ENCODE results near the gene OTOG.

OTOG gene

DNA sequence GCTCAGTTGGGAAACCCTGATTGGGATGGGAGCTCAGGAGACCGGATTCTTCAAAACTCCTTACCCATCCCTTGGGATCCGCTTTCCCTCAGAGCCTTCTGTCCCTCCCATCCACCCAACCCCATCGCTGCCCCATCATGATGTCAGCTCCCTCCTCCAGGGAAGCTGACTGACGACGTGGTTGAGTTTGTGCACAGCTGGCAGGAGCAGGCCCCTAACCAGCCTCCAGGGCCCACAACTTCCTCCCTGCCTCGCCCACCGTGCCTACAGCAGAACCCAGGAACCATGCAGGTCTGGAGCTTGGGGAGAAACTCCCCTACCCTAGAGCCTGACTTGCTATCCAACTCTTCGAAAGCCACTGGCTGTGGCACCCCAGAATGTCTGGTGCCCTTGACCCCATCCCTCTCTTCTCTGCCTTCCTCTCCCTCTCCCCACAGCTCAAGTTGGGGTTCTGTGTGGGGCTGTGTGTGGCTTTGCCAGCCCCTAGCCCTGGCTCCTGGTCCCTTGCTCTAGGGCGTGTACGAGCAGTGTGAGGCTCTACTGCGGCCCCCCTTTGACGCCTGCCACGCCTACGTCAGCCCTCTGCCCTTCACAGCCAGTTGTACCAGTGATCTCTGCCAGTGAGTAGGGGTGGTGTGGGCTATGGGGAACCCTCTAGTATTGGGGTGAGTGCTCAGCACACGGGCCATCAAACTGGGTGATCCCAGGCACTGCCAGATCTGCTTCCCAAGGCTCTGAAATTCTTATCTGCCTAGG is 11.1 kb downstream of the OTOG start:
- H3K27ac ChIP-seq (ENCODE audit: low read depth, low read length), result no peak overlapping the region
- H3K9me3 ChIP-seq (ENCODE audit: control insufficient read depth, insufficient read depth, low read length), result no peaks in the 10 kb centered on the region
- H3K27me3 ChIP-seq (ENCODE audit: control insufficient read depth, low read length), result no peaks in the 10 kb centered on the region
- no peaks in the 10 kb centered on the region for H3F3A ChIP-seq (ENCODE audit: control insufficient read depth, insufficient read depth)
- TF ChIP-seq, protein P1, sequence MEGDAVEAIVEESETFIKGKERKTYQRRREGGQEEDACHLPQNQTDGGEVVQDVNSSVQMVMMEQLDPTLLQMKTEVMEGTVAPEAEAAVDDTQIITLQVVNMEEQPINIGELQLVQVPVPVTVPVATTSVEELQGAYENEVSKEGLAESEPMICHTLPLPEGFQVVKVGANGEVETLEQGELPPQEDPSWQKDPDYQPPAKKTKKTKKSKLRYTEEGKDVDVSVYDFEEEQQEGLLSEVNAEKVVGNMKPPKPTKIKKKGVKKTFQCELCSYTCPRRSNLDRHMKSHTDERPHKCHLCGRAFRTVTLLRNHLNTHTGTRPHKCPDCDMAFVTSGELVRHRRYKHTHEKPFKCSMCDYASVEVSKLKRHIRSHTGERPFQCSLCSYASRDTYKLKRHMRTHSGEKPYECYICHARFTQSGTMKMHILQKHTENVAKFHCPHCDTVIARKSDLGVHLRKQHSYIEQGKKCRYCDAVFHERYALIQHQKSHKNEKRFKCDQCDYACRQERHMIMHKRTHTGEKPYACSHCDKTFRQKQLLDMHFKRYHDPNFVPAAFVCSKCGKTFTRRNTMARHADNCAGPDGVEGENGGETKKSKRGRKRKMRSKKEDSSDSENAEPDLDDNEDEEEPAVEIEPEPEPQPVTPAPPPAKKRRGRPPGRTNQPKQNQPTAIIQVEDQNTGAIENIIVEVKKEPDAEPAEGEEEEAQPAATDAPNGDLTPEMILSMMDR (IDR thresholded peaks at IDR 0.05; ENCODE audit: low read depth, low read length, poor library complexity, severe bottlenecking), result no peak
- TF ChIP-seq EZH2phosphoT487 (IDR thresholded peaks at IDR 0.05; ENCODE audit: borderline replicate concordance, low read length), result no peak
- no peaks in the 10 kb centered on the region for H3K79me2 ChIP-seq (ENCODE audit: control insufficient read depth, low read length)
- no peaks in the 10 kb centered on the region for H3K9me2 ChIP-seq (replicated peaks; ENCODE audit: control insufficient read depth, low read length)
- no peaks in the 10 kb centered on the region for H3K36me3 ChIP-seq (ENCODE audit: control insufficient read depth, low read length)
- H4K20me1 ChIP-seq (ENCODE audit: control insufficient read depth, insufficient read depth, low read depth, low read length), result no peaks in the 10 kb centered on the region
- H3K4me1 ChIP-seq (ENCODE audit: control insufficient read depth, low read length), result no peaks in the 10 kb centered on the region
- no peak overlapping the region for H3K4me3 ChIP-seq (ENCODE audit: low read length)
- no peak overlapping the region for H3K4me2 ChIP-seq (ENCODE audit: low read length)

DNA sequence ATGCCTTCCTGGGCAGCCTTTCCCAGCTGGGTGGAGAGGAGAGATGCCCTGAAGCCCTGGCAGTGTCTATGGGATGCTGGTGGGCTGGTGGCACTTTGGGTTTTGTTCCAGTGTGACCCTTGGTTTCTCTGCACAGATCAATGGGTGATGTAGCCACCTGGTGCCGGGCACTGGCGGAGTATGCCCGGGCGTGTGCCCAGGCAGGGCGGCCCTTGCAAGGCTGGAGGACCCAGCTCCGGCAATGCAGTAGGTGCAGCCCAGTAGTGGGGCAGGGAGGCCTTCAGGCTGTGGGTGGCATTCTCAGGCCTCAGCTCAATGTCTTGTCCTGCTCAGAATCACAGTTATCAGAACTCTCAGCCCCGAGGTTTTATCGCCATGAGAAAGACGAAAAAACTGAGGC is 11.9 kb downstream of the OTOG start:
- H3K9me3 ChIP-seq (ENCODE audit: control insufficient read depth, insufficient read depth, low read length), result no peaks in the 10 kb centered on the region
- no peak overlapping the region for H3K4me2 ChIP-seq (ENCODE audit: low read length)
- H3K4me3 ChIP-seq (ENCODE audit: low read length), result no peak overlapping the region
- no peaks in the 10 kb centered on the region for H3K4me1 ChIP-seq (ENCODE audit: control insufficient read depth, low read length)
- no peak for TF ChIP-seq EZH2phosphoT487 (IDR thresholded peaks at IDR 0.05; ENCODE audit: borderline replicate concordance, low read length)
- TF ChIP-seq, protein P1 (IDR thresholded peaks at IDR 0.05; ENCODE audit: low read depth, low read length, poor library complexity, severe bottlenecking), result no peak
- H3K36me3 ChIP-seq (ENCODE audit: control insufficient read depth, low read length), result no peaks in the 10 kb centered on the region
- H4K20me1 ChIP-seq (ENCODE audit: control insufficient read depth, insufficient read depth, low read depth, low read length), result no peaks in the 10 kb centered on the region
- H3K79me2 ChIP-seq (ENCODE audit: control insufficient read depth, low read length), result no peaks in the 10 kb centered on the region
- no peaks in the 10 kb centered on the region for H3F3A ChIP-seq (ENCODE audit: control insufficient read depth, insufficient read depth)
- no peak overlapping the region for H3K27ac ChIP-seq (ENCODE audit: low read depth, low read length)
- H3K9me2 ChIP-seq (replicated peaks; ENCODE audit: control insufficient read depth, low read length), result no peaks in the 10 kb centered on the region
- no peaks in the 10 kb centered on the region for H3K27me3 ChIP-seq (ENCODE audit: control insufficient read depth, low read length)

DNA sequence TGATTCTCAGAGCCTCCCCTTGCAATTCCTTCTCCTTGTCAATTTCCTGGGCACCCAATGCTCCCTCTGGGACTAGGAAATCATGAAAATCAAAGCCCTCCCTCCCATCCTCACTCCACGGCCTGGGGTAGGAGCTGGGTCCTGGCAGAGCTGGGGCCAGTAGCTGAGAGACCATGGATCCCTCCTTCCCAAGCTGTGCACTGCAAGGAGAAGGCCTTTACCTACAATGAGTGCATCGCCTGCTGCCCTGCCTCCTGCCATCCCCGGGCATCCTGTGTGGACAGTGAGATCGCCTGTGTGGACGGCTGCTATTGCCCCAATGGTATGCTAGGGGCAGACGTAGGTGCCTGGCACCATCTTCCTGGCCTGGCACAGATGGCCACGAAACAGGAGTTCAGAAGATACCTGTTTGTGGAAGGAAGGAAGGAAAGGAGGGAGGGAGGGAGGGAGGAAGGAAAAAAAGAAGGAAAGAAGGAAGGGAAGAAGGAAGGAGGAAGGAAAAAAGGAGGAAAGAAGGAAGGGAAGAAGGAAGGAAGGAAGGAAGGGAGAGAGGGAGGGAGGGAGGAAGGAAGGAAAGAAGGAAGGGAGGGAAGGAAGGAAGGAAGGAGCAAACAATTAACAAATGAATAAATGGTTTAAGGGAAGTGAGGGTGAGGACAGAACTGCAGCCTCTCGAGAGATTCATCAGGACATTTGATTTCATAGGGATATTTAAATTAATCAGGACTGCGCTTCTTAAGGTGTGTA is 12.5 kb downstream of the OTOG start:
- no peak for TF ChIP-seq EZH2phosphoT487 (IDR thresholded peaks at IDR 0.05; ENCODE audit: borderline replicate concordance, low read length)
- TF ChIP-seq, protein P1 (IDR thresholded peaks at IDR 0.05; ENCODE audit: low read depth, low read length, poor library complexity, severe bottlenecking), result no peak
- no peaks in the 10 kb centered on the region for H3K4me1 ChIP-seq (ENCODE audit: control insufficient read depth, low read length)

More for the DNA sequence above, 12.5 kb downstream of the OTOG start:
- Histone ChIP-seq H3K27me3 (ENCODE audit: control insufficient read depth, low read length) (no peaks in the 10 kb centered on the region), H3F3A (ENCODE audit: control insufficient read depth, insufficient read depth) (no peaks in the 10 kb centered on the region), H3K9me2 (replicated peaks; ENCODE audit: control insufficient read depth, low read length) (no peaks in the 10 kb centered on the region), H4K20me1 (ENCODE audit: control insufficient read depth, insufficient read depth, low read depth, low read length) (no peaks in the 10 kb centered on the region), H3K27ac (ENCODE audit: low read depth, low read length) (no peak overlapping the region), H3K4me2 (ENCODE audit: low read length) (no peak overlapping the region), H3K36me3 (ENCODE audit: control insufficient read depth, low read length) (no peaks in the 10 kb centered on the region), H3K9me3 (ENCODE audit: control insufficient read depth, insufficient read depth, low read length) (no peaks in the 10 kb centered on the region), H3K79me2 (ENCODE audit: control insufficient read depth, low read length) (no peaks in the 10 kb centered on the region), H3K4me3 (ENCODE audit: low read length) (no peak overlapping the region)

Data from DOHH2 (cell line).